ENCODE results near the gene WDR86.

GRCh38 chr7:151351027-151351426, 58.8 kb downstream of the WDR86 start:
- TF ChIP-seq CTCF (optimal IDR thresholded peaks at IDR 0.05 in 1 of 3, IDR thresholded peaks at IDR 0.05 in 1 of 3, conservative IDR thresholded peaks at IDR 0.05 in 1 of 3; ENCODE audit: extremely low read depth in 1 of 3, insufficient read depth in 2 of 3, low read length in 3 of 3) (peak in 1 of 3 experiments; percentile 54), EZH2 (IDR thresholded peaks at IDR 0.05; ENCODE audit: low read length) (no peak)
